ENCODE data around the gene A1BG.
"Not testable (repeated sequence)": the region's sequence is repeated elsewhere in the genome, so short reads cannot be mapped to it uniquely, and the experiment has no call there.

A1BG gene

DNA sequence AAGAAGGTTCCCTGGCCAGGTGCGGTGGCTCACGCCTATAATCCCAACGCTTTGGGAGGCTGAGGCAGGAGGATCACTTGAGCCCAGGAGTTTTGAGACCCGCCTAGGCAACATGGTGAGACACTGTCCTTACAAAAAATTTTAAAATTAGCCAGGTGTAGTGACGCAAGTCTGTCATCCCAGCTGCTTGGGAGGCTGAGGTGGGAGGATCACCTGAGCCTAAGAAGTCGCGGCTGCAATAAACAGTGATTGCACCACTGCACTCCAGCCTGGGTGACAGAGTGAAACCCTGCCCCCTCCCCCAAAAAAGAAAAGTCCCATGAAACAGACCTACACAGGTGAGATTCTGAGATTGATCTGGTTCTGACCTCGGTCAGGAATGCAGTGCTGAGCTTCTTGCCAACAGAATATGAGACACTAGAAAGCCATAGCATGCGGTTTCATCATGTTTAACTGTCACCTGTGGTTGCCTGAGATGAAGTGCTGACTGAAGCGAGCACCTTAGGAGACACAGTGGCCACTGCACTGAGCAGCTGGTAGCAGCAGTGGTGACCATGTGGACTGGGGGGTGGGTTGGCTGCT, 2.0 kb upstream of the A1BG start:
- Histone ChIP-seq H3K27ac (ENCODE audit: low read depth, low read length) (no peak overlapping the region), H3K36me3 (ENCODE audit: insufficient read depth, low read length) (no peaks in the 10 kb centered on the region), H3K9ac (ENCODE audit: low read depth, low read length) (no peak overlapping the region), H3K27me3 (ENCODE audit: insufficient read depth, low read length) (no peaks in the 10 kb centered on the region), H3K9me3 (ENCODE audit: insufficient read depth, low read depth, low read length) (no peaks in the 10 kb centered on the region), H3K4me3 (ENCODE audit: low read length) (no peak overlapping the region), H3K4me1 (ENCODE audit: insufficient read depth, low read length) (no peaks in the 10 kb centered on the region)
- 97% methylated on average over 10 of the region's 10 CpGs for WGBS

DNA sequence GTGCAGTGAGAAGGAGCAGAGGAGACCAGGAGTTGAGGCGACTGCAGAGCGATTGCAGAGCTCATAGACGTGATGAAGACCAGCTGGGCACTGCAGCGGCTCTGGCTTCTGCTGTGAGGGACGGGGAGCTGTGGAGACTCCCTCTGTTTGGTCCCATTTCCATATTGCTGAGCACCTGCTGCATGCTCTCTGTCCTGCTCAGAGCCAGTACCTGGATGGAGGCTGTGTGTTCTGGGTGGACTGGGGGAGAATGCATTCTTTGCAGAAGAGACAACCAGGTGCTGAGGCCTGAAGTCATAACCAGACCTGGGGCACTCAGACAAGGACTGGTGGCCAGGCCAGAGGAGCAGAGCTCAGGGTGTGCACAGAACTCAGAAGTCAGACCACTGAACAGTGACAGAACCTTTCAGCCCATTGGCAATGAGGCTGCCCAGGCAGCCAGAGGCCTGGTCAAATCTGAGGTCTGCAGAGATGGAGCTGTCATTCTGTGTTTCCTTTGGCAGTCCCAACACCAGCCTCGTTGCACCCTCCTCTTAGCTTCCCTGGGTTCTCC, 1.3 kb upstream of the A1BG start:
- H3K27ac ChIP-seq (ENCODE audit: low read depth, low read length) = no peak overlapping the region
- H3K9me3 ChIP-seq (ENCODE audit: insufficient read depth, low read depth, low read length) = no peaks in the 10 kb centered on the region
- no peak overlapping the region for H3K4me3 ChIP-seq (ENCODE audit: low read length)
- H3K9ac ChIP-seq (ENCODE audit: low read depth, low read length) = no peak overlapping the region
- H3K4me1 ChIP-seq (ENCODE audit: insufficient read depth, low read length) = no peaks in the 10 kb centered on the region
- H3K27me3 ChIP-seq (ENCODE audit: insufficient read depth, low read length) = no peaks in the 10 kb centered on the region
- WGBS = 86% methylated on average over 6 of the region's 6 CpGs
- H3K36me3 ChIP-seq (ENCODE audit: insufficient read depth, low read length) = no peaks in the 10 kb centered on the region

DNA sequence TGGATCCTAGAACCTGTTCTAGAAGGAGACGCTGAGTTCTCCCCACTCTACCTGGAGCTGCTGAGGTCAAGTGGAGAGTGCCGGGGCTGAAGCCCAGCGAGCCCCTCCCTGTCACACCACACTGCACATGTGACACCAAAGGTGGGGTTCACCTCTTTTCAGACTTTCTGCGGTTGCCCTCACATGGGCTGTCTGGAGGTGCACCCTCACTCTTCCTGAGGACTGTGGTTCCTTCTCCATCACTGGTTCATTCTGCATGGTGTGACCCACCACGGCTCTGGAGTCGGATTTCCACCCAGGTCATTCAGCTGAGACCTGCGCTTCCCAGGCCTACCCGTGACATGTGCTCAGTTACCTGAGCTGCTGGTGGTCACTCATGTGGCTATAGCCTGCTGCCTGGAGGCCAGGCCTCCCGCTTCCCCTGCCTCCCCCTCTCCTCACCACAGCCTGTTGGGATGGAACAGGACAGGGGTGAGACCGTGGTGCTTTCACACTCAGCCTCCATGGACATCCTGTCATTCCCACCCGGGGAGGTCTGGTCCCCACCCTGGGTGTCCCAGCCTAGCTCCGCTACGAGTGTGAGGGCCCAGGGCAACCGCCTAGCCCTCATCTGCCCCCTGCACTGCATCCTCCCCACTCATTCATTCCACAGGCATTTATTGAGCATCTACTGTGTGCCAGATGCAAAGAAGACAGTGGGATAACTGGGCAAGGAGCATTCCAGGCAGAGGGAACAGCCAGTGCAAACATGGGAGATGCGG, 605 bp upstream of the A1BG start:
- Histone ChIP-seq H3K27ac (ENCODE audit: low read depth, low read length) (no peak overlapping the region), H3K4me3 (ENCODE audit: low read length) (no peak overlapping the region), H3K36me3 (ENCODE audit: insufficient read depth, low read length) (no peaks in the 10 kb centered on the region), H3K9ac (ENCODE audit: low read depth, low read length) (no peak overlapping the region), H3K4me1 (ENCODE audit: insufficient read depth, low read length) (no peaks in the 10 kb centered on the region), H3K27me3 (ENCODE audit: insufficient read depth, low read length) (no peaks in the 10 kb centered on the region), H3K9me3 (ENCODE audit: insufficient read depth, low read depth, low read length) (no peaks in the 10 kb centered on the region)
- 92% methylated on average over 15 of the region's 15 CpGs for WGBS

DNA sequence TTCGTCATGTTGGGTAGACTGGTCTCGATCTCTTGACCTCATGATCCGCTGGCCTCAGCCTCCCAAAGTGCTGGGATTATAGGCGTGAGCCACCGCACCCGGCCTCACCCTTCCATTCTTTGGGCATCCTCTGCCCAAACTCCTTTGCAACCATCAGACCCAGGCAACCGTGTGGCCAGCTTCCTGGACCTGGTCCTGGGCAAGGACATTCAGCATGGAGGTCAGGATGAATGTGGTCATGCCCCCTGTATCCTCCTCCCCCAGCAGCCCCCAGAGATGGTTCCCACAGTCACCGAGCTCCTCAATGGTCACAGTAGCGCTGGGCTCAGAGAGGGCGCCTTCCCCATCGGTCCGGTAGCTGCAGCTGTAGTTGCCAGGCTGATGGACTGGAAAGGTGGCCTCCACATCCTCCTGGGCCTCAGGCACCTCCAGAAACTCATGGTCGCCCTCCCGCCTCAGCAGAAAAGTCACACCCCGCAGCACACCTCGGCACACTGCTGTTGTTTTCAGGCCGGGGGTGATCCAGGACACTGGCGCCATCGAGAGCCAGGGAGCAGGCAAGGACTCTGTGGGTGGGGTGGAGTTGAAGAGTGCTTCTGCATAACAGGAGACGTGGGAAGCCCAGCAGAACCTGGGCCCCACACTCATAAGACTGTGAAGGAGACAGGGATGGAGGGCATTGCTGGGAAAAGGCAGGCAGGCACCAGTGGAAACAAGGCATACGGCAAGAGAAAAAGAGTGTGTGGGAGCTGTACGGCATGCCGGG, 1.1 kb downstream of the A1BG start:
- Histone ChIP-seq H3K4me1 (ENCODE audit: insufficient read depth, low read length) (peaks cover 3% of the 10 kb centered on the region; the same call in 1 of the 2 replicates), H3K27ac (ENCODE audit: low read depth, low read length) (no peak overlapping the region), H3K9ac (ENCODE audit: low read depth, low read length) (no peak overlapping the region), H3K27me3 (ENCODE audit: insufficient read depth, low read length) (peaks cover 6% of the 10 kb centered on the region), H3K9me3 (ENCODE audit: insufficient read depth, low read depth, low read length) (no peaks in the 10 kb centered on the region), H3K4me3 (ENCODE audit: low read length) (no peak overlapping the region), H3K36me3 (ENCODE audit: insufficient read depth, low read length) (no peaks in the 10 kb centered on the region)
- WGBS = 87% methylated on average over 21 of the region's 23 CpGs

DNA sequence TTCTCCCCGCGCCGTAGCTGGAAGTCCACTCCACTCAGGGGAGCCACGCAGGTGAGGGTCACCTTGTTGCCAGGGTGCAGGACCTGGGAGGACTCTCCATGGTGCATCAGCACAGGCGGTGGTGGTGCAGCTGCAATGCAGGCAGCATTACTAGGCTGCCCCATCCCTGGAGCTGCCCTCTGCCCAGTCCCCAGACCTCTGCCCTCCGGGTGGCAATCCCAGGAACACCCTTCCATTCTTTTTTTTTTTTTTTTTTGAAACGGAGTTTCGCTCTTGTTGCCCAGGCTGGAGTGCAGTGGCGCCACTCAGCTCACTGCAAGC, 1.8 kb downstream of the A1BG start:
- 96% methylated on average over 9 of the region's 9 CpGs for WGBS
- Histone ChIP-seq H3K9ac (ENCODE audit: low read depth, low read length) (no peak overlapping the region), H3K9me3 (ENCODE audit: insufficient read depth, low read depth, low read length) (no peaks in the 10 kb centered on the region), H3K27me3 (ENCODE audit: insufficient read depth, low read length) (peaks cover 13% of the 10 kb centered on the region), H3K4me1 (ENCODE audit: insufficient read depth, low read length) (peaks cover 3% of the 10 kb centered on the region; the same call in 1 of the 2 replicates), H3K4me3 (ENCODE audit: low read length) (no peak overlapping the region), H3K36me3 (ENCODE audit: insufficient read depth, low read length) (no peaks in the 10 kb centered on the region), H3K27ac (ENCODE audit: low read depth, low read length) (no peak overlapping the region)

DNA sequence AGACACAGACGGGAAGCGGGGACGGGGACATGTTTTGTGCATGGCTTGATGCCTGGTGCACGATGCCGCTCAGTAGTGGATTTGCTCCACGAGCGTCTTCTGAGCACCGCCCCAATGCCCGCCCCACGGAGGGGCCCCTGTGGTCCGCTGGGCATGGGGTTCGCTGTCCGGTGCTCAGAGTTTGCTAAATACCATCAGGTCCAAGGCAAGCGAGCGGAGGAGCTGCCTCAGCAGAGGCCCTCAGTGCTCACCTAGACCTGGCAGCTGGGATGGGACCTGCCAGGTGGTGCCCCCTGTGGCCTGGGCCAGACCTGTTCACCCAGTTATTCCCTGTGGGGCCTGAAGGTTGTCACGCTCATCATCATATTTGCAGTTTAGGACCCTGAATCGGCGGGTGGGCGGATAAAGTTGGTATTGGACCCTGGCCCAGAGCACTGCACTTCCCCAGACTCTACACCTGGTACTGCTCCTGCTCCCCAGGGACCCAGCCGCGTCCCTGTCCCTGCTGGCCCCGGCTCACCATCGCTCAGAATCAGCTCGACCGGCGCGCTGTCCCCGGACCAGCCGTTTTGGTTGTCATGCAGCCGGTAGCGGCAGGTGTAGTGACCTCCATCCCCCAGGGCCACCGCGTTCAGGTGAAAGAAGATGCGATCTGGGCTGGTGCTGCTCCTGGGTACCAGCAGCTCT, 2.3 kb downstream of the A1BG start:
- Histone ChIP-seq H3K27ac (ENCODE audit: low read depth, low read length) (no peak overlapping the region), H3K9me3 (ENCODE audit: insufficient read depth, low read depth, low read length) (no peaks in the 10 kb centered on the region), H3K9ac (ENCODE audit: low read depth, low read length) (no peak overlapping the region), H3K27me3 (ENCODE audit: insufficient read depth, low read length) (peaks cover 15% of the 10 kb centered on the region), H3K4me1 (ENCODE audit: insufficient read depth, low read length) (peaks cover 3% of the 10 kb centered on the region; the same call in 1 of the 2 replicates), H3K36me3 (ENCODE audit: insufficient read depth, low read length) (no peaks in the 10 kb centered on the region), H3K4me3 (ENCODE audit: low read length) (no peak overlapping the region)
- WGBS = 95% methylated on average over 34 of the region's 34 CpGs

DNA sequence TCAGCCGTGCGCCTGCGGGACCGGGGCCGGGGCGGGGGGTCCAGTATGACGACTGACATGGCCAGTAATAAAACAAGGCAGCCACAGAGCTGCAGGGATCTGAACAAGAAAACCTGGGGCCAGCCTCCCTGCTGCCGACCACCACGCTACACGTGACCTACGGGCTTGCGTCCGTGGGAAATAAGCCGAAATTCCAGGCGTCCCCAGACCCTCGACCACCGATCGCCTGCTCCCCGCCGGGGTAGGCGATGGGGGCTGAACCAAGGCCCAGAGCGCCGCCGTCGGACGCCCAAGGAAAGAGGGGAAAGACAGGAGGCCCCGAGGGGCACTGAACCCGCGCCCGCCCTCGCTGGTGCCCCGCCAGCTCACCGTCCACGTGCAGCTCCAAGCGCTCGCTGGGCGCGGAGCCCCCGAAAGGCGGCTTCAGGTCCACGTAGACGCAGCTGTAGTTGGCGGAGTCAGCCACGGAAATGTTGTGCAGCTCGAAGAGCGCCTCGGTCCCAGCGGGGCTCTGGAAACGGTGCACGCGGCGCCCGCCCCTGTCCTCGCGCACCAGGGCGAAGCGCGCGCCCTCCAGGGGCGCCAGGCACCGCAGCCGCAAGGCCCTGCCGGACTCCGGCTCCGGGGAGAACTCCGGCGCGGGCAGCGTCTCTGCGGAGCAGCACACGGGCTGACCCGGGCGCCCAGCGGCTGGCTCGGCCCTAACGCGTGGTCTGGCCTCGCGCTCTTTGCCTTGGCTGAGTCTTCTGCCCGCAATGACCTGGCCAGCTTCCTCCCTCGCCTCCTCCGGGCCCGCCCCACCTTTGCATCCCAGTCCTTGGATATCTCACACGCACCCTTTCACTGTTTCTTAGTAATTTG, 3.1 kb downstream of the A1BG start:
- Histone ChIP-seq H3K27ac (ENCODE audit: low read depth, low read length) (no peak overlapping the region), H3K9me3 (ENCODE audit: insufficient read depth, low read depth, low read length) (no peaks in the 10 kb centered on the region), H3K9ac (ENCODE audit: low read depth, low read length) (no peak overlapping the region), H3K4me3 (ENCODE audit: low read length) (no peak overlapping the region), H3K27me3 (ENCODE audit: insufficient read depth, low read length) (peaks cover 15% of the 10 kb centered on the region), H3K4me1 (ENCODE audit: insufficient read depth, low read length) (peaks cover 3% of the 10 kb centered on the region; the same call in 1 of the 2 replicates), H3K36me3 (ENCODE audit: insufficient read depth, low read length) (no peaks in the 10 kb centered on the region)
- WGBS = 96% methylated on average over 84 of the region's 84 CpGs

DNA sequence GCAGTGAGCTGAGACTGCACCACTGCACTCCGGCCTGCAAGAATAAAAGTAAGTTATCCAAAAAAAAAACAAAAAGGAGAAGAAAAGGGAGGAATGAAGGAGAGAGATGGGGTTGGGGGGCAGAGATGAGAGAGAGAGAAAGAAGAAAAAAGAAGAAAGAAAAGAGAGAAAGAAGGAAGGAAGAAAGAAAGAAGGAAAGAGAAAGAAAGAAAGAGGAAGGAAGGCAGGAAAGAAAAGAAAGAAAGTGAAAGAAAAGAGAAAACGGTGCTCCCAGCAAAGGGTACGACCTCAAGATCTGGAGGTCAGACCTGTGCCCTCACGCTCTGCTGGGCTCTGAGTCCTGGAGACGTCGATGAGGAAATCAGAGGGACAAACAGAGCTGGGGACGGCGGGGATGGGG, 3.7 kb downstream of the A1BG start:
- Histone ChIP-seq H3K9ac (ENCODE audit: low read depth, low read length) (no peak overlapping the region), H3K9me3 (ENCODE audit: insufficient read depth, low read depth, low read length) (no peaks in the 10 kb centered on the region), H3K4me1 (ENCODE audit: insufficient read depth, low read length) (peaks cover 3% of the 10 kb centered on the region; the same call in 1 of the 2 replicates), H3K27ac (ENCODE audit: low read depth, low read length) (no peak overlapping the region), H3K27me3 (ENCODE audit: insufficient read depth, low read length) (peaks cover 15% of the 10 kb centered on the region), H3K36me3 (ENCODE audit: insufficient read depth, low read length) (no peaks in the 10 kb centered on the region), H3K4me3 (ENCODE audit: low read length) (no peak overlapping the region)
- 92% methylated on average over 8 of the region's 8 CpGs for WGBS

DNA sequence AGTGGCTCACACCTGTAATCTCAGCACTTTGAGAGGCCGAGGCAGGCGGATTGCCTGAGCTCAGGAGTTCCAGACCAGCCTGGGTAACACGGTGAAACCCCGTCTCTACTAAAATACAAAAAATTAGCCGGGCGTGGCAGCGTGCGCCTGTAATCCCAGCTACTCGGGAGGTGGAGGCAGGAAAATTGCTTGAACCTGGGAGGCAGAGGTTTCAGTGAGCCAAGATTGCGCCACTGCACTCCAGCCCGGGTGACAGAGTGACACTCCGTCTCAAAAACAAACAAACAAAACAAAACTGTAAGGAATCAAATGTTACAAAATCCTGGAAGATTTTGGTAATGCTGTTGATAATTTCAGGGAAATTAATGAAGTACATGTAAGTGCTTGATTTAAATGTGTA, 5.2 kb downstream of the A1BG start:
- Histone ChIP-seq H3K27me3 (ENCODE audit: insufficient read depth, low read length) (peaks cover 15% of the 10 kb centered on the region), H3K4me3 (ENCODE audit: low read length) (peak overlapping the region; percentile 94), H3K9ac (ENCODE audit: low read depth, low read length) (peak overlapping the region; percentile 59; the same call in 1 of the 2 replicates)
- 2% methylated on average over 9 of the region's 12 CpGs for WGBS
- not testable (repeated sequence) for H3K27ac ChIP-seq (ENCODE audit: low read depth, low read length); H3K9me3 ChIP-seq (ENCODE audit: insufficient read depth, low read depth, low read length); H3K36me3 ChIP-seq (ENCODE audit: insufficient read depth, low read length); H3K4me1 ChIP-seq (ENCODE audit: insufficient read depth, low read length)
